ENCODE results near the gene SPTBN1.

SPTBN1 gene

DNA sequence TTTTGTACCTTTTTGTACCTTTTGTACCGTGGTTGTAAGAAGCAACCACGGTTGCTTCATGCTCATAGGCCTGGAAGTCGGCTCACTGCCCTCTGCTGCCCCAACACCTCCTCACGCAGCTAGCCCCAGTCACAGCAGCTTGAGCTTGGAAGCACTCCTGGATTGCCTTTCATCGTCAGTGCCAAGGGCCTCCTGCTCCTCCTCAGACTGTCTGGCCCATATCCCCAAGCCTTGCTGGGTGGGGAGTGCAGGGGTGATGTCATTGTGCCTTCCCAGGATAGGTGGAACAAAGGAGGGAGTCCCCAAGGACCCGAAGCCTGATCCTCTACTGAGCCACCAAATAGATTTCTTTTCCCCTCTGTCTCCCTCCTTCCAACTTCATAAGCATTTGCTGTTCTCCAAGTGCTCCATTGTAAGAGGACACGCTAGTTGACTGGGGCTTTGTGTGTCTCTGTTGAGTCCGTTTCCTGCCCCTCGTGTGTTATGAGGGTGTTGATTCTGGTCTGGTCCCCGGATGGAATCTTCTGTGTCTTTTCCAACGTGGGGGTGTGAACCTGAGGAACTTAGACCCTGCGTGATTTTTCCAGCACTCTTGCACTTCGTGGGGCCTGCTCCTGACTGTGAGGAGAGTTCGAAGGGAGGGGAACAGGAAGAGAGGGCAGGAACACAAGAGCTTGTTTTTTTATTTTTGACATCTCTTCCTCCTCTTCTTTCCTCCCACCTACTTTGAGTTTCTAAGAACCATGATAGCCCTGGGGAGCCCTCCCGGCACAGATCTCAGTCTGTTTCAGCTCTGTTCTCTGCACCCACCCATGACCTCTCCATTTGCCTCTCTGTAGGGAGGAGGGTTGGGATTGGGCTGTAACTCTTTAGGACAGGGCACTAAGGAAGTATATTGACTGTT is 140.1 kb downstream of the SPTBN1 start:
- TF ChIP-seq, protein P1, sequence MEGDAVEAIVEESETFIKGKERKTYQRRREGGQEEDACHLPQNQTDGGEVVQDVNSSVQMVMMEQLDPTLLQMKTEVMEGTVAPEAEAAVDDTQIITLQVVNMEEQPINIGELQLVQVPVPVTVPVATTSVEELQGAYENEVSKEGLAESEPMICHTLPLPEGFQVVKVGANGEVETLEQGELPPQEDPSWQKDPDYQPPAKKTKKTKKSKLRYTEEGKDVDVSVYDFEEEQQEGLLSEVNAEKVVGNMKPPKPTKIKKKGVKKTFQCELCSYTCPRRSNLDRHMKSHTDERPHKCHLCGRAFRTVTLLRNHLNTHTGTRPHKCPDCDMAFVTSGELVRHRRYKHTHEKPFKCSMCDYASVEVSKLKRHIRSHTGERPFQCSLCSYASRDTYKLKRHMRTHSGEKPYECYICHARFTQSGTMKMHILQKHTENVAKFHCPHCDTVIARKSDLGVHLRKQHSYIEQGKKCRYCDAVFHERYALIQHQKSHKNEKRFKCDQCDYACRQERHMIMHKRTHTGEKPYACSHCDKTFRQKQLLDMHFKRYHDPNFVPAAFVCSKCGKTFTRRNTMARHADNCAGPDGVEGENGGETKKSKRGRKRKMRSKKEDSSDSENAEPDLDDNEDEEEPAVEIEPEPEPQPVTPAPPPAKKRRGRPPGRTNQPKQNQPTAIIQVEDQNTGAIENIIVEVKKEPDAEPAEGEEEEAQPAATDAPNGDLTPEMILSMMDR (IDR thresholded peaks at IDR 0.05; ENCODE audit: extremely low read depth, missing control alignments): no peak
- DNase-seq (ENCODE audit: low spot score): no peak

DNA sequence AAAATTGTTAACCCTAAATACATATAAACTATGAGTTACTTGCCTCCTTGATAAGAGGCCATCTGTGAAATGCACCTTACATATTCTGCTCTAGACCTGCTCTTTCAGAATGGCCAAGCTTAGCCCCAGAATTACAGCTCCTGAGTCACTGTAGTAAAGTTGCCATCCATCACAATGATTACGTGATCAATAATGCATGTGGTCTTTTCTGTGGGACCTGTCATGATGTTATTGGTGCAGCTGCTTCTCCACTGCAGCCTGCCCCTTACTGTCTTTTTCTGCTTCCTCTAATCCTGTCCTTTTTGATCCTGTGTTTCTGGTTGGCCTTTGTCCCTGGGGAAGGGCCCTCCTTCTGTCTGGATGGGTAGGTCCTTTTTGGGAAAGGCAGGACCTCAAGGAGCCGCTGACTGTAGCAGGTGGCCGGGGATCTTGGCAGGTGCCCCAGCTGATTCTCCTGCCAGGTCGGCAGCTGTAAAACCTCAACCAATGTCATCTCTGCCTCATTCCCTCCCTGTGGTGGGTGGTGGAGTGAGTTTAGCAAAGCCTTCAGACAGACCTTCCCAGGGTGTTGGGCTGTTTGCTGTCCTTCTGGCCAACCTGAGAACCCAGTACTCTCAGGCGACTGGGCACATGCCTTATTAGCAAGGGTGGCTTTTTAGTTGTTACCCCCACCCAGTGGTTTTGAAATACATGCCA is 141.2 kb downstream of the SPTBN1 start:
- DNase-seq (ENCODE audit: low spot score): no peak
- TF ChIP-seq, protein P1 (IDR thresholded peaks at IDR 0.05; ENCODE audit: extremely low read depth, missing control alignments): no peak

DNA sequence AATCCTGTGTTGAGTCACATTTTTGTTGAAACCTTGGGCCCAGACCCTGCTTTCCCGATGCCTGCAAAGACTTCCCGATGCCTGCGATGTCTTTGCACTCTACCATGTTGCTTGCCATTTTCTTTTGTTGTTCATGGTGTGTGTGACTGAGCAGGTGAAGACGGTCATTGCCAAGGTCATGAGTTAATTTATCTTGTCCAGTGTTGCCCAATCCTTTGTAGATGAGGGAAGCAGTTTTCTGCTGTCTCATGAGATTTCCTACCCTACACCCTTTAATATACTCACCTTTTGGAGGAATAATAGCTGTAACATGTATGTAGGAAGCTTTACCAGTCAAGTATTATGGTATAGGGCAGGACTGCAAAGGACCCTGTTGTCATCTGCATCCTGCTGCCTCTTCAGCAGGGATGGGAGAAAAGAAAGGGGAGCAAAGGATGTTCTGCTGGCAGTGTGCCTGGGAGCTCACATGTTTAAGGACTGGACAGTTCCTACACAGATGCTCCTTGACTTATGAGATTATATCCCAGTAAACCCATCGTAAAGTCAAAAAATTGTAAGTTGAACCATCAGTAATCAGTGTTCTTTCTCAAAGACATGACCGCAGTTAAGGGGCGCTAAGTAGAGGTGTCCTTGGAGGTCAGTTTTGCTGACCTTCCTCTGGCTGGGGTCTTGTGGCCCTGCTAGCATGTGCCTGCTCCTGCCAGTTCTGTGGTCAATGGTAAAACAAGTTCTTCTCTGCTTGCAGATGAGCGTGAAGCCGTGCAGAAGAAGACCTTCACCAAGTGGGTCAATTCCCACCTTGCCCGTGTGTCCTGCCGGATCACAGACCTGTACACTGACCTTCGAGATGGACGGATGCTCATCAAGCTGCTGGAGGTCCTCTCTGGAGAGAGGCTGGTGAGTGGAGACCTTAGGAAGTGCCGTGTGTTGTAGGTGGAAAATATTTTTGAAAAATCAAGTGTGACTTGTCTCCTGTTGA is 142.5 kb downstream of the SPTBN1 start:
- DNase-seq (ENCODE audit: low spot score): no peak

DNA sequence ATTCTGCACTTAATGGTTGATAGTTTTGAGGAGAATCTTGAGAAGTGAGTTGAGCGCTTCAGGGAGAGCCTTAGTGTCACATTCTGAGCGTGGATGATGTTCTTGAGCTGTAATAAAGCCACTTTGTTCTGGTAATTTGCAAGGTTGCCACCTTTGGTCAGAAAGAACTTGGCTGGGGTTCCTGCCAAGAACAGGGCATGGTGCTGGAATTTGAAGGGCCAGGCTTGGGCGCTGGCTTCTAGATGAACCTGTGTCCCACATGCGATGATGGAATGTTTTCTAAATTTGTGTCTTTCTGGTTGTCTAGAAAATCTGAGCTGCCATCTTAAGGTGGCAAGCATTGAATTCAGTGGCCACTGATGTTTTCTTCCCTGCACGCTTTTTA is 143.2 kb downstream of the SPTBN1 start:
- DNase-seq (ENCODE audit: low spot score): no peak
- TF ChIP-seq, protein P1 (IDR thresholded peaks at IDR 0.05; ENCODE audit: extremely low read depth, missing control alignments): no peak

More for the DNA sequence above, 142.5 kb downstream of the SPTBN1 start:
- TF ChIP-seq, protein P1 (IDR thresholded peaks at IDR 0.05; ENCODE audit: extremely low read depth, missing control alignments): no peak

DNA sequence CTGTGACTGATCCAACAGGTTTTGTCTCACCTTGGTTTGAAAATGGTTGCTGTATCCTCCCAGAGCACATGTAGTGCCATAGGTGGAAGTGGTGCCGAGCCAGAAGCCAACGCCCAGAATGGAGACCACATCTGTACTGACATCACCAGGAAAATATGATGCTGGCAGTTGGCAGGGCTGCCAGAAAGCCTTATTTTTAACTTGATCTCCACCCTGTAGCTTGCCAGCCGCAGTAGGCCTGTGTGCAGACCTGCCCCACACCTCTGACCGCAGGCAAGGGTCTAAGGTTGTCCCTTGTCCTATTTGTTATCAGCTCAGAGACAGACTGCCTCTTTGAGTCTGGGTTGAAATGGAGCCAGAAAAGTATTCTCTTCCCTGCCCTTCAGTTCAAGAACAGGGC is 143.8 kb downstream of the SPTBN1 start:
- TF ChIP-seq, protein P1 (IDR thresholded peaks at IDR 0.05; ENCODE audit: extremely low read depth, missing control alignments): no peak
- DNase-seq (ENCODE audit: low spot score): no peak

DNA sequence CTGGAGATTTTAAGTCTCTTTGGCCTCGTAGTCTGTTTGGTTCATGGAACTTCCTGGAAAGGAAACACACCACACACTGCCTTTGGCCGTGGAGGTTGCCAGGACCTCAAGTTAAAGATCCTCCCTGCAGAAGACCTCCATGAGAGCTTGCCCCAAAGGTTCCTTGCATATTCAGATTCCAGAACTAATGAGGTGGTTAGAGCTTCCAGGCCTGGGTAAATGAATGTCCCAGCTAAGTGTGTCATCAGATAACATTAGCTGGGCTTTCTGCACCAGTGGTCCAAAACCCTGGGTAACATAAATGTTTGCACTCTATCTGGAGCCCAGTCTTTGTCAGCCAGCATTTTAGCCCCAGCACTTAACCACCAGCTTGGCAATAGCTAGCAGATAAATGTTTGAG is 145.2 kb downstream of the SPTBN1 start:
- no peak for DNase-seq (ENCODE audit: low spot score)
- TF ChIP-seq, protein P1 (IDR thresholded peaks at IDR 0.05; ENCODE audit: extremely low read depth, missing control alignments): no peak

Measured in GM20000 (cell line).